Astrocyte (in vitro differentiated cells and primary cell): ENCODE data around the gene THSD7B. TPM values are rescaled to one million over a fixed set of nuclear protein-coding genes. Genes with fewer than 3 reads are reported as not detected.

Experiments
- DNase-seq: peaks from one replicate; pipeline ENCODE4 v3.0.0-alpha.2; 2010; ENCODE audit warnings: low read depth
- FAIRE-seq: peaks from 2 replicates; lab custom pipeline; 2011; peaks lifted over from hg19 to GRCh38; lab: Jason Lieb, UNC
- H2AFZ ChIP-seq: 2 replicates; pipeline ENCODE4 v1.6.0; 2012; ENCODE audit warnings: low read depth, low read length, inconsistent platforms
- H3K27ac ChIP-seq: 2 replicates; pipeline ENCODE4 v1.5.1; 2011; ENCODE audit warnings: low read depth, low read length, inconsistent platforms
- H3K27me3 ChIP-seq: 2 replicates; pipeline ENCODE4 v1.6.0; 2011; ENCODE audit warnings: low read length, inconsistent platforms; ENCODE audit not compliant: insufficient read depth
- H3K36me3 ChIP-seq: 2 replicates; pipeline ENCODE4 v1.5.1; 2011; ENCODE audit warnings: low read length, inconsistent platforms; ENCODE audit not compliant: insufficient read depth
- H3K4me1 ChIP-seq: 2 replicates; pipeline ENCODE4 v1.5.1; 2011; ENCODE audit warnings: low read length, inconsistent platforms; ENCODE audit not compliant: insufficient read depth
- H3K4me2 ChIP-seq: 2 replicates; pipeline ENCODE4 v1.6.0; 2012; ENCODE audit warnings: low read length, inconsistent platforms
- H3K4me3 ChIP-seq: 2 replicates; pipeline ENCODE4 v1.5.1; 2011; ENCODE audit warnings: low read depth, mild to moderate bottlenecking, low read length, inconsistent platforms; ENCODE audit not compliant: insufficient read depth
- H3K79me2 ChIP-seq: 2 replicates; pipeline ENCODE4 v1.6.0; 2012; ENCODE audit warnings: mild to moderate bottlenecking, low read length, inconsistent platforms; ENCODE audit not compliant: insufficient read depth
- H3K9ac ChIP-seq: 2 replicates; pipeline ENCODE4 v1.6.0; 2012; ENCODE audit warnings: mild to moderate bottlenecking, low read length, inconsistent platforms
- H3K9me3 ChIP-seq: 2 replicates; pipeline ENCODE4 v1.5.1; 2012; ENCODE audit warnings: low read depth, mild to moderate bottlenecking, low read length, inconsistent platforms; ENCODE audit not compliant: insufficient read depth
- H4K20me1 ChIP-seq: 2 replicates; pipeline ENCODE4 v1.6.0; 2012; ENCODE audit warnings: low read length, inconsistent platforms; ENCODE audit not compliant: insufficient read depth
- H3K27ac Mint-ChIP-seq: one replicate; pipeline ENCODE4 v1.8.0; 2021; ENCODE audit warnings: mild to moderate bottlenecking, mixed read lengths; ENCODE audit not compliant: unreplicated experiment
- H3K27me3 Mint-ChIP-seq: one replicate; pipeline ENCODE4 v1.8.0; 2021; ENCODE audit warnings: low read depth, mixed read lengths; ENCODE audit not compliant: unreplicated experiment
- H3K36me3 Mint-ChIP-seq: one replicate; pipeline ENCODE4 v1.8.0; 2021; ENCODE audit warnings: low read depth, mixed read lengths; ENCODE audit not compliant: unreplicated experiment
- H3K4me1 Mint-ChIP-seq: one replicate; pipeline ENCODE4 v1.8.0; 2021; ENCODE audit warnings: low read depth, mixed read lengths; ENCODE audit not compliant: unreplicated experiment
- H3K4me3 Mint-ChIP-seq: one replicate; pipeline ENCODE4 v1.8.0; 2021; ENCODE audit warnings: mild to moderate bottlenecking, moderate library complexity, mixed read lengths; ENCODE audit not compliant: unreplicated experiment
- H3K9me3 Mint-ChIP-seq: one replicate; pipeline ENCODE4 v1.8.0; 2021; ENCODE audit warnings: mild to moderate bottlenecking, mixed read lengths; ENCODE audit not compliant: unreplicated experiment
- EZH2 ChIP-seq: IDR thresholded peaks from 2 replicates; pipeline ENCODE4 v1.6.1; 2012; ENCODE audit warnings: mild to moderate bottlenecking, low read length, inconsistent platforms; ENCODE audit not compliant: insufficient read depth
- total RNA-seq: library from RNA; stranded (reverse); gene quantifications from 2 replicates; pipeline ENCODE4 v1.2.1, GENCODE V29; 2021
- TF ChIP-seq, protein P1 (sequence below): IDR thresholded peaks from 2 replicates; pipeline ENCODE4 v1.5.1; 2011; ENCODE audit warnings: low read depth, mild to moderate bottlenecking, inconsistent platforms, low read length, moderate library complexity; ENCODE audit not compliant: insufficient read depth

Gene THSD7B
- total RNA-seq, 1 donor from 2014 or later = 0.18 TPM

DNA sequence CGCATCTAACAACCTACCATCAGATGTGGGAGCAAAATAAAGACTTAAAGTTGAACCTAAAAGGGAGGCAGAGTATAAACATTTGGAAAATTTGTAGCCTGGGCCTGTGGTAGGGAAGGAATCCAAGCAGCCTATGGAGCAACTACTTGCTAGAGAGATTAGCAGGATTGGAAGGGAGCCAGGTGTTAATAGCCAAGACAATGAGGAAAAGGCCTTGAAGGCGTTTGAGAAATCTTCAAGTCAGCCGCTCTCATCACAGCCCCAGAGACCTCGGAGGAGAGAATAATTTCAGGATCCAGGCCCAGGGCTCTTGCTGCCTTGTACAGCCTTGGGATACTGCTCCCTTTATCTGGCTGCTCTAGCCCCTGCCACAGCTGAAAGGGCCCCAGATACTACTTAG, 219.7 kb downstream of the THSD7B start:
- Histone ChIP-seq H3K4me3 (no peak overlapping the region), H3K27me3 (no peaks in the 10 kb centered on the region), H3K9ac (no peak overlapping the region), H3K4me1 (no peaks in the 10 kb centered on the region), H3K27ac (no peak overlapping the region), H3K36me3 (no peaks in the 10 kb centered on the region), H2AFZ (no peak overlapping the region), H3K79me2 (no peaks in the 10 kb centered on the region), H3K4me2 (no peak overlapping the region), H3K9me3 (no peaks in the 10 kb centered on the region), H4K20me1 (no peaks in the 10 kb centered on the region)
- H3K9me3 Mint-ChIP-seq = no peaks in the 10 kb centered on the region
- FAIRE-seq = no peak
- peak; percentile 1 for DNase-seq
- TF ChIP-seq EZH2 = no peak
- TF ChIP-seq, protein P1, sequence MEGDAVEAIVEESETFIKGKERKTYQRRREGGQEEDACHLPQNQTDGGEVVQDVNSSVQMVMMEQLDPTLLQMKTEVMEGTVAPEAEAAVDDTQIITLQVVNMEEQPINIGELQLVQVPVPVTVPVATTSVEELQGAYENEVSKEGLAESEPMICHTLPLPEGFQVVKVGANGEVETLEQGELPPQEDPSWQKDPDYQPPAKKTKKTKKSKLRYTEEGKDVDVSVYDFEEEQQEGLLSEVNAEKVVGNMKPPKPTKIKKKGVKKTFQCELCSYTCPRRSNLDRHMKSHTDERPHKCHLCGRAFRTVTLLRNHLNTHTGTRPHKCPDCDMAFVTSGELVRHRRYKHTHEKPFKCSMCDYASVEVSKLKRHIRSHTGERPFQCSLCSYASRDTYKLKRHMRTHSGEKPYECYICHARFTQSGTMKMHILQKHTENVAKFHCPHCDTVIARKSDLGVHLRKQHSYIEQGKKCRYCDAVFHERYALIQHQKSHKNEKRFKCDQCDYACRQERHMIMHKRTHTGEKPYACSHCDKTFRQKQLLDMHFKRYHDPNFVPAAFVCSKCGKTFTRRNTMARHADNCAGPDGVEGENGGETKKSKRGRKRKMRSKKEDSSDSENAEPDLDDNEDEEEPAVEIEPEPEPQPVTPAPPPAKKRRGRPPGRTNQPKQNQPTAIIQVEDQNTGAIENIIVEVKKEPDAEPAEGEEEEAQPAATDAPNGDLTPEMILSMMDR = no peak
- H3K4me1 Mint-ChIP-seq = no peaks in the 10 kb centered on the region
- H3K4me3 Mint-ChIP-seq = no peak overlapping the region
- H3K36me3 Mint-ChIP-seq = no peaks in the 10 kb centered on the region
- H3K27me3 Mint-ChIP-seq = no peaks in the 10 kb centered on the region
- no peak overlapping the region for H3K27ac Mint-ChIP-seq

DNA sequence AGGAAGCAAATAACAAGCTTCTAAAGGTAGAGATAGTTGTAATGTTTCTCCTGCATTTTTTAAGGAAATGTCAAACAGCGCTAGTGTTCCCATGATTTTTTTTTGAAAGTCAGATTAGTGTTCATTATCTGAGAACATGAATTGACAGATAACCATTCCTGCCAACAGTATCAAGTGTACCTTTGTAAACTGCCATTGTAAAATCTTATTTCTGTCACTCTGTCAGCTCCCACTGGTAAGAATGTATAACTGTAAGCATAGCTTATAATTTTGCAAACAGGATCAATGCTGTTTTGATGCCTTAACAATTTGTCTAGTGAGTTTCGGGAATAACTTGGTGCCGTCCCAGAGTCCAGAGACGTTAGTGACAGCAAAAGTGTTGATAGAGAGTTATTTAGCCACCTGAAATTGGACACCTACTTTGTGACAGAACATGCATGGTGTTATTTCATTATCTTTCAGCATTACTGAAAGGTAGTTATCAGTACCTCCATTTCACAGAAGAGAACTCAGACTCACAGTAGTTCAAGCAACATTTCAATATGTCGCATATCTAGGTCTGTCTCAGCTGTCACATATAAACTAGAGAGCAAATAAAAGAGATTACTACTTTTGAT, 221.4 kb downstream of the THSD7B start:
- H3K9me3 ChIP-seq = no peaks in the 10 kb centered on the region
- H3K27me3 Mint-ChIP-seq = no peaks in the 10 kb centered on the region
- no peaks in the 10 kb centered on the region for H3K27me3 ChIP-seq
- FAIRE-seq = no peak
- H3K27ac ChIP-seq = no peak overlapping the region
- no peak overlapping the region for H3K4me2 ChIP-seq
- no peaks in the 10 kb centered on the region for H4K20me1 ChIP-seq
- H3K4me1 Mint-ChIP-seq = no peaks in the 10 kb centered on the region
- H3K36me3 Mint-ChIP-seq = no peaks in the 10 kb centered on the region
- no peak for DNase-seq
- no peaks in the 10 kb centered on the region for H3K36me3 ChIP-seq
- H3K4me1 ChIP-seq = no peaks in the 10 kb centered on the region
- no peak overlapping the region for H3K4me3 Mint-ChIP-seq
- no peak overlapping the region for H3K27ac Mint-ChIP-seq
- no peaks in the 10 kb centered on the region for H3K79me2 ChIP-seq
- no peak overlapping the region for H3K9ac ChIP-seq
- H3K4me3 ChIP-seq = no peak overlapping the region
- TF ChIP-seq EZH2 = no peak
- TF ChIP-seq, protein P1 = no peak
- H2AFZ ChIP-seq = no peak overlapping the region
- no peaks in the 10 kb centered on the region for H3K9me3 Mint-ChIP-seq

DNA sequence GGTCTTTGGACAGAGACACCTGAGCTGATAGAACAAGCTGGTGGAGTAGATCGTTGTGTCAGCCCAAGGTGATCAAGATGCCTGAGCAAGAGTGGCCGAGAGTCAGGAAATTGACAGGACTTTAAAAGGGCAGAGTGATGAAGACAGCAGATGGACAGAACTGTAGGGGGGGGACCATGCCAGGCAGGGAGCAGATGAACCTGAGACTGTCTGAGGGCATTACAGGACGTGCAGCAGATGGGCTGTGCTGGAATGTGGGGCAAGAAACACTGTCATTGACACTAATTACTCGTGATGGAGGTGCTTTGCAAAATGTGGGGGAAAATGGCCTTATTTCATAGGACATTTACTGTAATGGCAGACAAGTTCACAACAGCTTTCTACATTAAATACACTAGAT, 225.0 kb downstream of the THSD7B start:
- no peak for FAIRE-seq
- H3K27me3 Mint-ChIP-seq = peaks cover 2% of the 10 kb centered on the region
- H3K4me1 ChIP-seq = no peaks in the 10 kb centered on the region

More for the DNA sequence above, 225.0 kb downstream of the THSD7B start:
- H3K4me2 ChIP-seq = no peak overlapping the region
- H3K27ac Mint-ChIP-seq = no peak overlapping the region
- no peaks in the 10 kb centered on the region for H4K20me1 ChIP-seq
- no peak overlapping the region for H3K27ac ChIP-seq
- H3K4me3 ChIP-seq = no peak overlapping the region
- no peaks in the 10 kb centered on the region for H3K4me1 Mint-ChIP-seq
- DNase-seq = no peak
- no peaks in the 10 kb centered on the region for H3K27me3 ChIP-seq
- no peak overlapping the region for H2AFZ ChIP-seq
- H3K9me3 Mint-ChIP-seq = no peaks in the 10 kb centered on the region
- H3K36me3 Mint-ChIP-seq = no peaks in the 10 kb centered on the region
- no peak for TF ChIP-seq EZH2
- TF ChIP-seq, protein P1 = no peak
- no peaks in the 10 kb centered on the region for H3K9me3 ChIP-seq
- H3K9ac ChIP-seq = no peak overlapping the region
- no peaks in the 10 kb centered on the region for H3K36me3 ChIP-seq
- H3K4me3 Mint-ChIP-seq = no peak overlapping the region
- no peaks in the 10 kb centered on the region for H3K79me2 ChIP-seq
